Measurements from ENCODE around the gene ZC3H12D.

GRCh38 chr6:149414821-149415220, 70.0 kb downstream of the ZC3H12D start:
- TF ChIP-seq CTCF (IDR thresholded peaks at IDR 0.05) (no peak), POLR2A (IDR thresholded peaks at IDR 0.05) (no peak), EP300 (IDR thresholded peaks at IDR 0.05) (no peak)
